ENCODE measurements around the gene BUD31. TPM values are rescaled to one million over a fixed set of nuclear protein-coding genes. Genes with fewer than 3 reads are reported as not detected.

The BUD31 gene
- total RNA-seq, result 10 to 100 TPM; 23.3 to 46.8 (median 28.0) TPM

DNA sequence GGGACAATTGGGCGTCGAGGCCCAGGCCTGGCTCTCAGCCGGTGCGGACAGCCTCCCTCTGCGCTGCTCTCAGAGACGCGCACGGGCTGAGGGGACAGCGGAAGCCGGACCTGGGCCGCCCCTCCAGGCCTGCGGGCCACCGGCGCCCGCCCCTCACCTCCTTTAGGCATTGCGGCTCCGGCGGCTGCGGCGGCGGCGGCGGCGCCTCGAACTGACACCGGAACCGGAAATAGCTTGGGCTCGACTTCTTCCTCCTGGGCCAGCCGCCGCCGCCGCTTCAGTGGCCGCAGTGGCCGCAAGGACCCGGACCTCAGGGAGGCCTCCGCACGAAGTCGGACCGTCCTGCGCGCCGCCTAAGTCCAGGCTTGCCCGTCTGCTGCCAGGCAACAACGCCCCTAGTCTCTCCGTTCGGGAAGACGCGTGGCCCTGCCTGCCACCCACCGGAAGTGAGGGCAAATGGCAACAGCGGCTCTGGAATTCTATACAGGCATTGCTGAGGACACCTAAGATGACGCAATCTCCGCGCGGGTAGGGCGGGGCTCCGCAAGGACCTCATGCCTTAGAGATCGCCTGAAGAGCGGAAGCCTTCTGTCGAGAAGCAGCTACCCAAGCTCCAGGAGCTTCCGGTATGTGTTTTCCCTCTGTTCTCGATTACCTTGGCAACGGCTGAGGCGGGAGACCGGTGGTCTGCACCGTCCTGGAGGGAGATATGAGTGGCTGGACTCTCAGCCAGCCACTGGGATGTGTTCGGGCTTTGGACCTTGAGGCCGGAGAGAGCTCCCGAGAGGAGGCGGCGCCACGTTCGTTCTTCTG, at the start of gene BUD31, which contains the start of gene PDAP1:
Gene BUD31 (plus strand): TSS at position 591 of the 813 bp plus-strand sequence. CDS start 2,124 bp downstream, outside the sequence.
Gene PDAP1 (minus strand): TSS at position 219 of the 813 bp plus-strand sequence. CDS start 49 bp downstream, at position 170.
- no peaks in the 10 kb centered on the region for H3K9me3 ChIP-seq
- H3K4me1 ChIP-seq, result peaks cover 40 to 43% of the 10 kb centered on the region in 2 donors
- peak within 1 kb of the TSS; percentile 96 to 100 (median 99) for H3K4me3 ChIP-seq
- H3K27ac ChIP-seq, result peak within 1 kb of the TSS; percentile 93 to 99 (median 96)
- DNase-seq (peak; percentile 88 to 93), ATAC-seq (peak; percentile 92 to 93)
- in situ Hi-C loops (cut with MboI; ENCODE audit: low sequenced_read_pairs in 4 of 4) (no loop called here), intact Hi-C loops (cut with DNase I; ENCODE audit: low total_unique reads) (loop anchor here (1.0 to 5.0 kb wide), 5 partner anchors 15 to 96 kb away; partner anchors contain the start of genes ARPC1A, CPSF4, PTCD1 and ZKSCAN5)
- peak; percentile 84 to 95 for TF ChIP-seq POLR2A (IDR thresholded peaks at IDR 0.05)
- TF ChIP-seq, protein P1, sequence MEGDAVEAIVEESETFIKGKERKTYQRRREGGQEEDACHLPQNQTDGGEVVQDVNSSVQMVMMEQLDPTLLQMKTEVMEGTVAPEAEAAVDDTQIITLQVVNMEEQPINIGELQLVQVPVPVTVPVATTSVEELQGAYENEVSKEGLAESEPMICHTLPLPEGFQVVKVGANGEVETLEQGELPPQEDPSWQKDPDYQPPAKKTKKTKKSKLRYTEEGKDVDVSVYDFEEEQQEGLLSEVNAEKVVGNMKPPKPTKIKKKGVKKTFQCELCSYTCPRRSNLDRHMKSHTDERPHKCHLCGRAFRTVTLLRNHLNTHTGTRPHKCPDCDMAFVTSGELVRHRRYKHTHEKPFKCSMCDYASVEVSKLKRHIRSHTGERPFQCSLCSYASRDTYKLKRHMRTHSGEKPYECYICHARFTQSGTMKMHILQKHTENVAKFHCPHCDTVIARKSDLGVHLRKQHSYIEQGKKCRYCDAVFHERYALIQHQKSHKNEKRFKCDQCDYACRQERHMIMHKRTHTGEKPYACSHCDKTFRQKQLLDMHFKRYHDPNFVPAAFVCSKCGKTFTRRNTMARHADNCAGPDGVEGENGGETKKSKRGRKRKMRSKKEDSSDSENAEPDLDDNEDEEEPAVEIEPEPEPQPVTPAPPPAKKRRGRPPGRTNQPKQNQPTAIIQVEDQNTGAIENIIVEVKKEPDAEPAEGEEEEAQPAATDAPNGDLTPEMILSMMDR (IDR thresholded peaks at IDR 0.05 in 4 of 5, conservative IDR thresholded peaks at IDR 0.05 in 1 of 5), result peak in 4 of 5 experiments; percentile 3 to 34 (median 22)
- no peaks in the 10 kb centered on the region for H3K27me3 ChIP-seq
- peaks cover 0 to 47% of the 10 kb centered on the region in 2 donors for H3K36me3 ChIP-seq

DNA sequence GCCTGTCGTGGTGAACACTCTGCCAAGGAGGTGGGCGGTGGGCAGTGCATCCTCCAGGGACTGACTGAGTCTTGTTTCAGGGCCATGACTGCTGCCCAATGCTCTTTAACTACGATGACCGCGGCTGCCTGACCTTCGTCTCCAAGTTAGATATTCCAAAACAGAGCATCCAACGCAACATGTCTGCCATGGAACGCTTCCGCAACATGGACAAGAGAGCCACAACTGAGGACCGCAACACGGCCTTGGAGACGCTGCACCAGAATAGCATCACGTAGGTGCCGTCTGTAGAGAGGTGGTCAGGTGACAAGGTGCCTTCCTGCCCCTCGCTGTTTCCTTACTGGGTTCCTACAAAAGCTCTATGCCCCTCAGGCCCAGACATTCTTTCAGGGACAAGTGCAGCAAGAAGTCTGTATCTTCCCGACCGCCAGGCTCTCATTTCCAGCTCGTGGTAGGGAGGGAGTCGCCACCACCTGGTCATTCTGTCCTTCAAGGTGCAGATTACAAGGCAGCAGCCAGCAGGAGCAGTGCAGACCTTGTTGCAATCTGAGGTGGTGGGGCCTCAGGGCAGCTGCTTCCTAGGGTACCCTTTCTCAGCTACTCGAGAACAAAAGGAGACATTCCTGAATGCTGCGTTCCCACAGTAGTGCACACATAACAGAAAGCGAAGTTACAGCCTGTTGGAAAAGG, 49.2 kb upstream of the BUD31 start:
- Histone ChIP-seq H3K4me3 (no peak overlapping the region), H3K36me3 (peaks cover 0 to 93% of the 10 kb centered on the region in 2 donors), H3K9me3 (no peaks in the 10 kb centered on the region), H3K27ac (no peak overlapping the region), H3K4me1 (no peaks in the 10 kb centered on the region), H3K27me3 (no peaks in the 10 kb centered on the region)
- TF ChIP-seq POLR2A (IDR thresholded peaks at IDR 0.05), result no peak
- TF ChIP-seq, protein P1 (IDR thresholded peaks at IDR 0.05 in 4 of 5, conservative IDR thresholded peaks at IDR 0.05 in 1 of 5), result no peak
- intact Hi-C loops (cut with DNase I; ENCODE audit: low total_unique reads), result no loop called here
- ATAC-seq (no peak), DNase-seq (no peak)
- in situ Hi-C loops (cut with MboI; ENCODE audit: low sequenced_read_pairs in 4 of 4), result loop anchor here in 1 of 4 donors (10.0 kb wide), 1 partner anchor 55 kb away; no protein-coding TSS in a partner anchor

DNA sequence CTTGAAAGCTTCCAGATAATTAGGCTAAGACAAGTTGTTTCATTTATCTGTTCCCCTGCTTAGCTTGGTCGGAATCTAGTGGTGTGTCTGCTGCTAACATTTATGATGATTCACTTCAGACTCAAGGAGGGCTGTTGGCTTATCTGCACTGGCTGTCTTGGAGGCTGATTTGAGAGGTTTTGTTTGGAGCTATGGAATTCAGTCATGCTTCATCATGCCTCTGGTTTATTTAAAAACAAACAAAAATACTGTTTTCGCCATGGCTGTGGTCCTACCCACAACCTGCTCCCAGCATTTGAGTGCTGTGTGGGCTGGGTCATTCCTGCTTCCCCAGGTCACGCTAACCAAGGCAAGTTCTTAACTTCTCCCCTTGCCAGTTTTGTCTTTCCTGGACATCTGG, 46.0 kb upstream of the BUD31 start:
- in situ Hi-C loops (cut with MboI; ENCODE audit: low sequenced_read_pairs in 4 of 4) (loop anchor here in 1 of 4 donors (10.0 kb wide), 1 partner anchor 52 kb away; no protein-coding TSS in a partner anchor), intact Hi-C loops (cut with DNase I; ENCODE audit: low total_unique reads) (no loop called here)
- H3K4me1 ChIP-seq, result no peaks in the 10 kb centered on the region
- no peak overlapping the region for H3K27ac ChIP-seq
- no peak for ATAC-seq
- H3K36me3 ChIP-seq, result peaks cover 0 to 95% of the 10 kb centered on the region in 2 donors
- H3K27me3 ChIP-seq, result no peaks in the 10 kb centered on the region
- TF ChIP-seq POLR2A (IDR thresholded peaks at IDR 0.05), result no peak
- TF ChIP-seq, protein P1 (IDR thresholded peaks at IDR 0.05 in 4 of 5, conservative IDR thresholded peaks at IDR 0.05 in 1 of 5), result no peak
- no peak overlapping the region for H3K4me3 ChIP-seq
- no peak for DNase-seq
- no peaks in the 10 kb centered on the region for H3K9me3 ChIP-seq

DNA sequence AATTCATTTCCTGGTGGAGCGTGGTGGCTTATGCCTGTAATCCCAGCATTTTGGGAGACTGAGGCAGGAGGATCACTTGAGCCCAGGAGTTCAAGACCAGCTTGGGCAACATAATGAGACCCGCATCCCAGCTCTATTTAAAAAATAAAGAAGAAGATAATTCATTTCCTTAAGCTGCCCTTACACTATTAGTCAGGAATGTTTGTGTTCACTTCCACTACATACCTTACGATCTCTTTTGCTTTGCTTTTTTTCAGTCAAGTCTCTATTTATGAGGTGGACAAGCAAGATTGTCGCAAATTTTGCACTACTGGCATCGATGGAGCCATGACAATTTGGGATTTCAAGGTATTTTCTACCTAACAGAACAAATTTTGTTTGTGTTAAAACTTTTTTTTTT, 45.5 kb upstream of the BUD31 start:
- in situ Hi-C loops (cut with MboI; ENCODE audit: low sequenced_read_pairs in 4 of 4) (loop anchor here in 1 of 4 donors (10.0 kb wide), 1 partner anchor 52 kb away; no protein-coding TSS in a partner anchor), intact Hi-C loops (cut with DNase I; ENCODE audit: low total_unique reads) (no loop called here)
- Histone ChIP-seq H3K27ac (no peak overlapping the region), H3K4me1 (no peaks in the 10 kb centered on the region), H3K4me3 (no peak overlapping the region), H3K27me3 (no peaks in the 10 kb centered on the region), H3K36me3 (peaks cover 0 to 90% of the 10 kb centered on the region in 2 donors), H3K9me3 (no peaks in the 10 kb centered on the region)
- no peak for ATAC-seq
- TF ChIP-seq, protein P1 (IDR thresholded peaks at IDR 0.05 in 4 of 5, conservative IDR thresholded peaks at IDR 0.05 in 1 of 5), result no peak
- TF ChIP-seq POLR2A (IDR thresholded peaks at IDR 0.05), result no peak
- no peak for DNase-seq
